Measurements from ENCODE around the gene OSR1.
A peak's percentile ranks its signal among the peaks of the same experiment; 100 is the strongest.
"Not testable (repeated sequence)": the region's sequence is repeated elsewhere in the genome, so short reads cannot be mapped to it uniquely, and the experiment has no call there.

Gene OSR1

GRCh38 chr2:19358242-19359020, at the start of gene OSR1:
TSS of gene OSR1 (minus strand) at chr2:19358623. CDS start at chr2:19353805, 4,818 bp downstream.
- no peak for DNase-seq

- no peak for DNase-seq
These were observed 45.4 kb upstream of the OSR1 start for GRCh38 chr2:19403785-19404184.

GRCh38 chr2:19392191-19392590, 33.8 kb upstream of the OSR1 start:
- no peak for DNase-seq

- DNase-seq: not testable (repeated sequence)
These were observed 31.0 kb upstream of the OSR1 start for GRCh38 chr2:19389469-19389868.

GRCh38 chr2:19380532-19380931, 22.1 kb upstream of the OSR1 start:
- no peak for DNase-seq

- DNase-seq: no peak
These were observed 20.5 kb upstream of the OSR1 start for GRCh38 chr2:19378939-19379338.

- DNase-seq: no peak
These were observed 19.3 kb upstream of the OSR1 start for GRCh38 chr2:19377717-19378116.

- DNase-seq: no peak
These were observed 14.9 kb upstream of the OSR1 start for GRCh38 chr2:19373352-19373751.

GRCh38 chr2:19371996-19372582, 13.7 kb upstream of the OSR1 start:
- DNase-seq: no peak

GRCh38 chr2:19369341-19369955, 11.0 kb upstream of the OSR1 start:
- no peak for DNase-seq

GRCh38 chr2:19368760-19369159, 10.3 kb upstream of the OSR1 start:
- DNase-seq: no peak

- no peak for DNase-seq
These were observed 8.9 kb upstream of the OSR1 start for GRCh38 chr2:19367326-19367725.

- no peak for DNase-seq
These were observed 6.7 kb upstream of the OSR1 start for GRCh38 chr2:19365126-19365525.

GRCh38 chr2:19364014-19364413, 5.6 kb upstream of the OSR1 start:
- no peak for DNase-seq

- DNase-seq: no peak
These were observed 5.0 kb upstream of the OSR1 start for GRCh38 chr2:19363474-19363778.

- DNase-seq: peak; percentile 47 to 62
These were observed 4.5 kb upstream of the OSR1 start for GRCh38 chr2:19362755-19363473.

- DNase-seq: no peak
These were observed 3.8 kb upstream of the OSR1 start for GRCh38 chr2:19362094-19362754.

- no peak for DNase-seq
These were observed 3.0 kb upstream of the OSR1 start for GRCh38 chr2:19361325-19361990.

GRCh38 chr2:19360966-19361321, 2.5 kb upstream of the OSR1 start:
- no peak for DNase-seq

- no peak for DNase-seq
These were observed 2.0 kb upstream of the OSR1 start for GRCh38 chr2:19360266-19360965.

GRCh38 chr2:19359456-19359855, 1.0 kb upstream of the OSR1 start:
- no peak for DNase-seq

- no peak for DNase-seq
These were observed 566 bp upstream of the OSR1 start for GRCh38 chr2:19359021-19359357.
